GM12891 (cell line): Measurements from ENCODE around the gene KCNMA1.

Experiments
- POLR2A ChIP-seq: IDR thresholded peaks from 2 replicates; pipeline ENCODE4 v1.6.1; 2011; ENCODE audit warnings: low read depth, low read length, control low read depth
- TAF1 ChIP-seq: IDR thresholded peaks from 2 replicates; pipeline ENCODE4 v1.6.1; 2011; ENCODE audit warnings: low read depth, low read length, control low read depth

- TF ChIP-seq POLR2A (no peak), TAF1 (no peak)
Observed at GRCh38 chr10:77361831-77362230, 275.8 kb downstream of the KCNMA1 start.
